HepG2 (cell line): ENCODE measurements around the gene CDH8. TPM values are rescaled to one million over a fixed set of nuclear protein-coding genes. Genes with fewer than 3 reads are reported as not detected.

Source experiments
- ATAC-seq: fragments of 200-7000 bp; cut with Tn5 transposase; 3 replicates; pipeline ENCODE4 v1.9.1; 2020; ENCODE audit warnings: mild to moderate bottlenecking, moderate library complexity
- BruUV-seq: library from RNA; stranded (reverse); fragments of 400-500 nt; replicated peaks from 2 replicates; lab custom pipeline; 2021; lab: Mats Ljungman, UMichigan
- CTCF ChIA-PET: fragments of 300-600 bp; formaldehyde crosslinking; extraction: SDS; loops from one replicate; lab custom pipeline; 2021; ENCODE audit warnings: low total read pairs, inconsistent platforms, low intra/inter-chr PET ratio; lab: Yijun Ruan, JAX
- POLR2A ChIA-PET: fragments of 350-600 bp; sonication (Branson Sonifier 250); formaldehyde crosslinking; loops from one replicate; lab custom pipeline; 2020; ENCODE audit warnings: antibody characterized with exemption, inconsistent platforms; lab: Yijun Ruan, JAX
- DNase-seq: peaks from one replicate; pipeline ENCODE4 v3.0.0-alpha.2; 2015; ENCODE audit warnings: low spot score
- FAIRE-seq: peaks from 3 replicates; lab custom pipeline; 2011; peaks lifted over from hg19 to GRCh38; lab: Jason Lieb, UNC
- H2AFZ ChIP-seq: one replicate; pipeline ENCODE4 v1.6.1; 2011; ENCODE audit warnings: low read length, inconsistent platforms
- H3K27ac ChIP-seq: fragments of 300-600 bp; 3 replicates; pipeline ENCODE4 v1.8.0; 2011; ENCODE audit warnings: mixed run types, mild to moderate bottlenecking, mixed read lengths, low read length, inconsistent platforms; ENCODE audit not compliant: insufficient read depth; ENCODE audit errors: extremely low read length
- H3K27me3 ChIP-seq, 2 experiments: fragments of 200-600 bp in 1 of 2; 2 replicates in 1 of 2; 3 replicates in 1 of 2; pipeline versions ENCODE4 v1.6.0 to v1.8.0; 2011; ENCODE audit warnings: low read length in 2 of 2, mild to moderate bottlenecking in 2 of 2, moderate library complexity in 2 of 2, inconsistent platforms in 1 of 2; ENCODE audit not compliant: insufficient read depth in 2 of 2, control insufficient read depth in 1 of 2
- H3K36me3 ChIP-seq, 2 experiments: fragments of 200-600 bp in 1 of 2; replicated peaks in 1 of 2; 2 replicates in 1 of 2; 3 replicates in 1 of 2; pipeline versions ENCODE4 v1.5.1 to v1.8.0; 2011; ENCODE audit warnings: low read length in 2 of 2, inconsistent platforms in 1 of 2; ENCODE audit not compliant: insufficient read depth in 2 of 2, control insufficient read depth in 1 of 2
- H3K4me1 ChIP-seq: 2 replicates; pipeline ENCODE4 v1.5.1; 2012; ENCODE audit warnings: low read length, inconsistent platforms; ENCODE audit not compliant: insufficient read depth
- H3K4me2 ChIP-seq: 2 replicates; pipeline ENCODE4 v1.6.0; 2011; ENCODE audit warnings: low read depth, low read length, inconsistent platforms
- H3K4me3 ChIP-seq, 3 experiments: fragments of 200-600 bp in 1 of 3; sonication (generic), shearing (Covaris generic) in 1 of 3; replicated peaks in 1 of 3; 2 replicates each; pipeline ENCODE4 v1.5.1; 2011 to 2016; ENCODE audit warnings: low read length in 3 of 3, inconsistent platforms in 2 of 3, low read depth in 2 of 3, mild to moderate bottlenecking in 2 of 3, control low read depth in 1 of 3, mixed read lengths in 1 of 3; ENCODE audit not compliant: insufficient read depth in 1 of 3
- H3K79me2 ChIP-seq: one replicate; pipeline ENCODE4 v1.6.1; 2011; ENCODE audit warnings: low read length, inconsistent platforms; ENCODE audit not compliant: insufficient read depth
- H3K9ac ChIP-seq: 2 replicates; pipeline ENCODE4 v1.6.0; 2011; ENCODE audit warnings: mild to moderate bottlenecking, low read depth, low read length, inconsistent platforms; ENCODE audit not compliant: insufficient read depth
- H3K9me3 ChIP-seq: 2 replicates; pipeline ENCODE4 v1.5.1; 2012; ENCODE audit warnings: mild to moderate bottlenecking, low read length
- H4K20me1 ChIP-seq: 2 replicates; pipeline ENCODE4 v1.6.0; 2011; ENCODE audit warnings: inconsistent platforms, mild to moderate bottlenecking, low read length, moderate library complexity; ENCODE audit not compliant: insufficient read depth
- AHR ChIP-seq: IDR thresholded peaks from 2 replicates; pipeline ENCODE4 v1.6.1; 2018; ENCODE audit warnings: missing genetic modification reagents, missing compliant biosample characterization
- ARID2 ChIP-seq: sonication (generic); formaldehyde crosslinking; IDR thresholded peaks from 2 replicates; pipeline ENCODE4 v1.8.1; 2022; ENCODE audit warnings: mild to moderate bottlenecking, missing genetic modification reagents, borderline replicate concordance
- CBX2 ChIP-seq, 2 experiments: fragments of 200-600 bp in 1 of 2; sonication (generic); formaldehyde crosslinking in 1 of 2; IDR thresholded peaks; 2 replicates each; pipeline versions ENCODE4 v1.7.0 to v1.8.1; 2018 to 2022; ENCODE audit warnings: low read depth in 2 of 2, low read length in 1 of 2, mild to moderate bottlenecking in 1 of 2, missing genetic modification reagents in 1 of 2
- MED13 ChIP-seq: sonication (generic); formaldehyde crosslinking; IDR thresholded peaks from 2 replicates; pipeline ENCODE4 v1.5.0; 2020; ENCODE audit warnings: missing genetic modification reagents
- NFIC ChIP-seq: IDR thresholded peaks from 2 replicates; pipeline ENCODE4 v1.6.1; 2012; ENCODE audit warnings: mild to moderate bottlenecking, low read length, inconsistent platforms
- PRMT3 ChIP-seq: sonication (generic); formaldehyde crosslinking; IDR thresholded peaks from 2 replicates; pipeline ENCODE4 v1.8.1; 2022; ENCODE audit warnings: low read depth, mild to moderate bottlenecking, moderate library complexity, missing genetic modification reagents, borderline replicate concordance
- RFXAP ChIP-seq: sonication (generic); formaldehyde crosslinking; IDR thresholded peaks from 2 replicates; pipeline ENCODE4 v1.4.0; 2020; ENCODE audit warnings: missing genetic modification reagents, borderline replicate concordance
- WGBS: methylation state at CpG from one replicate; pipeline ENCODE4 v1.1.6; 2017; ENCODE audit warnings: low lambda C conversion rate; 5-methylcytosine and 5-hydroxymethylcytosine counted together
- in situ Hi-C: cut with HindIII; loops from 2 replicates; pipeline ENCODE4 v1.10.0; 2017; ENCODE audit warnings: low pct_unique_long_range_greater_than_20kb; ENCODE audit not compliant: extremely low pct_ligation_motif_present
- intact Hi-C: fragments of 100-400 bp; cut with micrococcal nuclease; formaldehyde crosslinking; loops from one replicate; pipeline ENCODE4 v1.10.0; 2022; ENCODE audit not compliant: unreplicated experiment
- polyA plus RNA-seq, 8 experiments: library from polyadenylated mRNA; depleted of rRNA in 3 of 8; stranded (reverse) in 7 of 8; unstranded in 1 of 8; fragments of >200 nt; fragmentation: Illumina TruSeq in 4 of 8; extraction: Trizol in 4 of 8; gene quantifications; 2 replicates each; pipeline versions ENCODE4 v1.2.1 to v1.2.3, GENCODE V29; 2011 to 2016; ENCODE audit warnings: low read depth in 4 of 8, missing spikeins in 1 of 8, mixed read lengths in 1 of 8; ENCODE audit not compliant: insufficient read depth in 1 of 8
- total RNA-seq, 5 experiments: library from RNA; depleted of rRNA; stranded (reverse); fragments of >200 nt; fragmentation: Illumina TruSeq; extraction: Trizol; gene quantifications; 2 replicates each; pipeline ENCODE4 v1.2.3, GENCODE V29; 2016; ENCODE audit warnings: low read depth in 1 of 5
- TF ChIP-seq, protein P1 (sequence below): sonication (generic); formaldehyde crosslinking; IDR thresholded peaks from 2 replicates; pipeline ENCODE4 v1.5.0; 2020; ENCODE audit warnings: mild to moderate bottlenecking, missing genetic modification reagents, moderate library complexity
- TF ChIP-seq, protein P2 (sequence below): sonication (generic); formaldehyde crosslinking; IDR thresholded peaks from 2 replicates; pipeline ENCODE4 v1.4.0; 2020; ENCODE audit warnings: mild to moderate bottlenecking, missing genetic modification reagents

Gene CDH8
- total and polyA plus RNA-seq, 2 of the 13 experiments (the other 11 are each of a cell fraction or from before 2014, with no cell fraction given), result not detected

DNA sequence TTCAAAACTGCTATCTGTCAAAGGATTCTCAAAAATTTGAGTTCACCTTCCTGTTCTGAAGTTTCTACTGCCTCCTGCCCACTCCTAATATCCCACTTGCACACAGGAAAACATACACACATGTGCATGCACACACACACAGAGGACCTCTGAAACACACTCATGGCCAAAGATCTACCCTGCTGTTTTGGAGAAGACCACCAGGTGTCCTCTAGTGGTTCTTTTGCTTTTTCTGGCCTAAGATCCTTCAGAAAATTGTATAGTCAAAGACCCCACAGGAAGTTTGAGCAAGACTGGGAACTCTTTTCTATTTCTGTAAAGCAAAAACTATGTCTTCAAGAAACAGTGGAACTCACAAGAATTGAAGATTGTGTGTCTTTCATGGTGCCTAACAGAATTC, 90.2 kb downstream of the CDH8 start:
- POLR2A ChIA-PET, result no interaction called here
- H3K9me3 ChIP-seq, result no peaks in the 10 kb centered on the region
- H3K79me2 ChIP-seq, result no peaks in the 10 kb centered on the region
- no peak overlapping the region for H3K27ac ChIP-seq
- H3K4me2 ChIP-seq, result no peak overlapping the region
- BruUV-seq, result no TSS peak
- H2AFZ ChIP-seq, result no peak overlapping the region
- DNase-seq, result no peak
- intact Hi-C loops, result no loop called here
- CTCF ChIA-PET, result no interaction called here
- no peaks in the 10 kb centered on the region for H3K36me3 ChIP-seq
- peak; percentile 54; the same call in 2 of the 3 replicates for ATAC-seq
- H3K4me3 ChIP-seq, result no peak overlapping the region
- H3K4me1 ChIP-seq, result no peaks in the 10 kb centered on the region
- no peaks in the 10 kb centered on the region for H3K27me3 ChIP-seq
- TF ChIP-seq, protein P1, sequence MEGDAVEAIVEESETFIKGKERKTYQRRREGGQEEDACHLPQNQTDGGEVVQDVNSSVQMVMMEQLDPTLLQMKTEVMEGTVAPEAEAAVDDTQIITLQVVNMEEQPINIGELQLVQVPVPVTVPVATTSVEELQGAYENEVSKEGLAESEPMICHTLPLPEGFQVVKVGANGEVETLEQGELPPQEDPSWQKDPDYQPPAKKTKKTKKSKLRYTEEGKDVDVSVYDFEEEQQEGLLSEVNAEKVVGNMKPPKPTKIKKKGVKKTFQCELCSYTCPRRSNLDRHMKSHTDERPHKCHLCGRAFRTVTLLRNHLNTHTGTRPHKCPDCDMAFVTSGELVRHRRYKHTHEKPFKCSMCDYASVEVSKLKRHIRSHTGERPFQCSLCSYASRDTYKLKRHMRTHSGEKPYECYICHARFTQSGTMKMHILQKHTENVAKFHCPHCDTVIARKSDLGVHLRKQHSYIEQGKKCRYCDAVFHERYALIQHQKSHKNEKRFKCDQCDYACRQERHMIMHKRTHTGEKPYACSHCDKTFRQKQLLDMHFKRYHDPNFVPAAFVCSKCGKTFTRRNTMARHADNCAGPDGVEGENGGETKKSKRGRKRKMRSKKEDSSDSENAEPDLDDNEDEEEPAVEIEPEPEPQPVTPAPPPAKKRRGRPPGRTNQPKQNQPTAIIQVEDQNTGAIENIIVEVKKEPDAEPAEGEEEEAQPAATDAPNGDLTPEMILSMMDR, result 0 out of 2 replicates have a peak, but pooled peaks have one; percentile 5
- TF ChIP-seq MED13 (CRISPR knock-in tag), result no peak
- TF ChIP-seq, all 625 proteins: peak for 1
- FAIRE-seq, result no peak
- Histone ChIP-seq H4K20me1 (no peaks in the 10 kb centered on the region), H3K9ac (no peak overlapping the region)
- in situ Hi-C loops, result no loop called here

DNA sequence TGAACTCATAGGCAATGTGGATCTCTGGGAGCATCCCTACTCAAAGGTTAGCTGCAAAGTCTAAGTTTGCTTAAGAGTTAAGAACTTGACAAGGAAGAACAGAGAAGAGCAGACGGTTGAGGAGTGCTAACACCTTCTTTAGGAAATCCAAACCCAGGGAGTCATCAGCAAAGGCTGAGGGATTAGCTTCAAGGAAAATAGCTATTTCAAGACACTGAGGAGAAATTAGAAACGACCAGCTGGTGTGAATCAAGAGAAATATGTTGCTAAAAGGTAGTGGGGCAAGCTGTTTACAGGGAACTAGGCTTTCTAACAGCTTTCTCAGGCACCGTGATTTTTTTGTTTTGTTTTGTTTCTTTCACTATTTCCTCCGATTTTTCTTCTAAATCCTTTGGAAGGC, 90.7 kb downstream of the CDH8 start:
- Histone ChIP-seq H3K4me3 (no peak overlapping the region), H3K9ac (no peak overlapping the region), H3K79me2 (no peaks in the 10 kb centered on the region), H4K20me1 (no peaks in the 10 kb centered on the region), H3K27ac (no peak overlapping the region), H3K36me3 (no peaks in the 10 kb centered on the region), H3K27me3 (no peaks in the 10 kb centered on the region), H2AFZ (no peak overlapping the region), H3K4me2 (no peak overlapping the region), H3K9me3 (no peaks in the 10 kb centered on the region), H3K4me1 (no peaks in the 10 kb centered on the region)
- 2% methylated on average over 4 of the region's 4 CpGs for WGBS
- TF ChIP-seq PRMT3 (CRISPR knock-in tag) (no peak), ARID2 (CRISPR knock-in tag) (no peak), MED13 (CRISPR knock-in tag) (no peak), CBX2 (IDR thresholded peaks at IDR 0.05; ENCODE audit: low read depth, low read length) (no peak), CBX2 (CRISPR knock-in tag; IDR thresholded peaks at IDR 0.05; ENCODE audit: low read depth) (no peak), RFXAP (CRISPR knock-in tag) (no peak), NFIC (no peak), AHR (no peak)
- TF ChIP-seq, protein P2, sequence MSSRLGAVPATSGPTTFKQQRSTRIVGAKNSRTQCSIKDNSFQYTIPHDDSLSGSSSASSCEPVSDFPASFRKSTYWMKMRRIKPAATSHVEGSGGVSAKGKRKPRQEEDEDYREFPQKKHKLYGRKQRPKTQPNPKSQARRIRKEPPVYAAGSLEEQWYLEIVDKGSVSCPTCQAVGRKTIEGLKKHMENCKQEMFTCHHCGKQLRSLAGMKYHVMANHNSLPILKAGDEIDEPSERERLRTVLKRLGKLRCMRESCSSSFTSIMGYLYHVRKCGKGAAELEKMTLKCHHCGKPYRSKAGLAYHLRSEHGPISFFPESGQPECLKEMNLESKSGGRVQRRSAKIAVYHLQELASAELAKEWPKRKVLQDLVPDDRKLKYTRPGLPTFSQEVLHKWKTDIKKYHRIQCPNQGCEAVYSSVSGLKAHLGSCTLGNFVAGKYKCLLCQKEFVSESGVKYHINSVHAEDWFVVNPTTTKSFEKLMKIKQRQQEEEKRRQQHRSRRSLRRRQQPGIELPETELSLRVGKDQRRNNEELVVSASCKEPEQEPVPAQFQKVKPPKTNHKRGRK, result no peak
- BruUV-seq, result no TSS peak
- in situ Hi-C loops (no loop called here), intact Hi-C loops (no loop called here)
- no peak for DNase-seq
- CTCF ChIA-PET, result no interaction called here
- POLR2A ChIA-PET, result no interaction called here
- FAIRE-seq, result no peak
- no peak for ATAC-seq
